ENCODE measurements around the gene ST3GAL2.
A peak's percentile ranks its signal among the peaks of the same experiment; 100 is the strongest.

- TF ChIP-seq CTCF (IDR thresholded peaks at IDR 0.05 in 2 of 3, conservative IDR thresholded peaks at IDR 0.05 in 1 of 3; ENCODE audit: insufficient read depth in 2 of 3, low read depth in 1 of 3, low read length in 3 of 3) = no peak
- TF ChIP-seq SIX5 (IDR thresholded peaks at IDR 0.05; ENCODE audit: borderline replicate concordance in 1 of 2, insufficient read depth in 1 of 2, low read depth in 1 of 2, low read length in 2 of 2) = no peak
- no peak for TF ChIP-seq SNRNP70 (optimal IDR thresholded peaks at IDR 0.05; ENCODE audit: low read depth, low read length)
- TF ChIP-seq EZH2 (IDR thresholded peaks at IDR 0.05; ENCODE audit: borderline replicate concordance, low read depth, low read length) = no peak
- 0 out of 2 replicates have a peak, but pooled peaks have one; percentile 29 for TF ChIP-seq ZNF444 (CRISPR knock-in tag; IDR thresholded peaks at IDR 0.05)
- TF ChIP-seq SIN3A (IDR thresholded peaks at IDR 0.05; ENCODE audit: borderline replicate concordance in 2 of 2, control insufficient read depth in 1 of 2, low read depth in 2 of 2, low read length in 2 of 2) = 0 out of 4 replicates have a peak, but pooled peaks of 1 of the 2 experiments have one; percentile 48
- no peak for TF ChIP-seq ELK1 (CRISPR knock-in tag; IDR thresholded peaks at IDR 0.05)
Observed at GRCh38 chr16:70437017-70437581, 1.8 kb downstream of the ST3GAL2 start.

Measured in K562 (cell line).